SK-N-SH (cell line): ENCODE measurements around the gene SIPA1. TPM values are rescaled to one million over a fixed set of nuclear protein-coding genes. Genes with fewer than 3 reads are reported as not detected.

Source experiments
- CTCF ChIA-PET: fragments of 300-600, 350-600 bp; formaldehyde crosslinking; extraction: SDS; loops from one replicate; lab custom pipeline; 2021; lab: Yijun Ruan, JAX
- POLR2A ChIA-PET: fragments of 350-600 bp; sonication (Branson Sonifier 250); formaldehyde crosslinking; extraction: SDS; loops from one replicate; lab custom pipeline; 2020; ENCODE audit warnings: antibody characterized with exemption, inconsistent platforms; lab: Yijun Ruan, JAX
- DNase-seq: peaks from one replicate; pipeline ENCODE4 v3.0.0; 2012
- H2AFZ ChIP-seq: fragments of 200-600 bp; sonication (generic); 2 replicates; pipeline ENCODE4 v1.8.1; 2016; ENCODE audit warnings: antibody characterized with exemption, mild to moderate bottlenecking, low read depth
- H3F3A ChIP-seq: fragments of 200-600 bp; sonication (generic); replicated peaks from 2 replicates; pipeline ENCODE3; 2016; ENCODE audit warnings: antibody characterized with exemption, mild to moderate bottlenecking; ENCODE audit not compliant: insufficient read depth
- H3K27ac ChIP-seq, 2 experiments: fragments of 200-500 bp in 1 of 2; fragments of 200-600 bp in 1 of 2; sonication (Bioruptor generic) in 1 of 2; sonication (generic), shearing (Covaris generic) in 1 of 2; 2 replicates each; pipeline versions ENCODE4 v1.5.1 to v1.6.1; 2014 to 2016; ENCODE audit warnings: low read depth in 2 of 2, inconsistent platforms in 1 of 2, low read length in 1 of 2, mild to moderate bottlenecking in 1 of 2, mixed read lengths in 1 of 2
- H3K27me3 ChIP-seq: fragments of 200-600 bp; sonication (generic), shearing (Covaris generic); 2 replicates; pipeline ENCODE4 v1.6.1; 2016; ENCODE audit warnings: mixed run types; ENCODE audit not compliant: insufficient read depth
- H3K36me3 ChIP-seq, 2 experiments: fragments of 200-500 bp in 1 of 2; fragments of 200-600 bp in 1 of 2; sonication (Bioruptor generic) in 1 of 2; sonication (generic) in 1 of 2; replicated peaks in 1 of 2; 2 replicates each; pipeline versions ENCODE3 to v1.5.1; 2014 to 2016; ENCODE audit warnings: low read length in 1 of 2, mild to moderate bottlenecking in 1 of 2; ENCODE audit not compliant: insufficient read depth in 2 of 2, control insufficient read depth in 1 of 2
- H3K4me1 ChIP-seq, 2 experiments: fragments of 200-500 bp in 1 of 2; fragments of 200-600 bp in 1 of 2; sonication (Bioruptor generic) in 1 of 2; sonication (generic), shearing (Covaris generic) in 1 of 2; 2 replicates each; pipeline versions ENCODE4 v1.5.1 to v1.6.1; 2014 to 2016; ENCODE audit warnings: low read depth in 1 of 2, low read length in 1 of 2, mixed run types in 1 of 2; ENCODE audit not compliant: insufficient read depth in 2 of 2, control insufficient read depth in 1 of 2
- H3K4me2 ChIP-seq: fragments of 200-600 bp; sonication (generic), shearing (Covaris generic); 2 replicates; pipeline ENCODE4 v1.6.1; 2017; ENCODE audit warnings: mixed run types
- H3K4me3 ChIP-seq, 2 experiments: fragments of 200-500 bp in 1 of 2; fragments of 200-600 bp in 1 of 2; sonication (Bioruptor generic) in 1 of 2; sonication (generic), shearing (Covaris generic) in 1 of 2; 2 replicates each; pipeline versions ENCODE4 v1.5.1 to v1.8.1; 2014 to 2016; ENCODE audit warnings: low read depth in 2 of 2, inconsistent platforms in 1 of 2, low read length in 1 of 2, mild to moderate bottlenecking in 1 of 2, mixed read lengths in 1 of 2, moderate library complexity in 1 of 2
- H3K79me2 ChIP-seq: fragments of 200-600 bp; sonication (generic); 2 replicates; pipeline ENCODE4 v1.8.1; 2017; ENCODE audit warnings: mild to moderate bottlenecking; ENCODE audit not compliant: insufficient read depth
- H3K9ac ChIP-seq: fragments of 200-600 bp; sonication (generic); 2 replicates; pipeline ENCODE4 v1.6.1; 2017; ENCODE audit warnings: mixed run types
- H3K9me2 ChIP-seq: fragments of 200-600 bp; sonication (generic); 2 replicates; pipeline ENCODE4 v1.6.1; 2017; ENCODE audit warnings: mixed run types
- H3K9me3 ChIP-seq: fragments of 200-600 bp; sonication (generic); 2 replicates; pipeline ENCODE4 v1.6.1; 2017; ENCODE audit warnings: mixed run types, mild to moderate bottlenecking, moderate library complexity
- H4K20me1 ChIP-seq: fragments of 200-600 bp; sonication (generic); 2 replicates; pipeline ENCODE4 v1.6.1; 2017; ENCODE audit warnings: mild to moderate bottlenecking, mixed run types; ENCODE audit not compliant: insufficient read depth
- CHD2 ChIP-seq: fragments of 150-350 bp; IDR thresholded peaks from 2 replicates; pipeline ENCODE4 v1.6.1; 2018; ENCODE audit warnings: low read length; ENCODE audit not compliant: partially characterized antibody
- EZH2phosphoT487 ChIP-seq: fragments of 200-600 bp; sonication (generic); IDR thresholded peaks from 2 replicates; pipeline ENCODE4 v1.6.1; 2017; ENCODE audit warnings: low read depth, mixed run types, mild to moderate bottlenecking, antibody characterized with exemption, moderate library complexity, borderline replicate concordance
- FOXM1 ChIP-seq: IDR thresholded peaks from 2 replicates; pipeline ENCODE4 v1.4.0; 2012; ENCODE audit warnings: low read depth, mild to moderate bottlenecking
- GATA2 ChIP-seq: sonication (generic); formaldehyde crosslinking; IDR thresholded peaks from 2 replicates; pipeline ENCODE4 v1.5.0; 2020; ENCODE audit warnings: mild to moderate bottlenecking, missing genetic modification reagents
- MEF2A ChIP-seq: IDR thresholded peaks from 2 replicates; pipeline ENCODE4 v1.4.0; 2012; ENCODE audit warnings: low read depth, borderline replicate concordance
- POLR2AphosphoS5 ChIP-seq: IDR thresholded peaks from 2 replicates; pipeline ENCODE4 v1.6.1; 2012; ENCODE audit warnings: low read depth, low read length
- RCOR1 ChIP-seq: fragments of 150-350 bp; IDR thresholded peaks from 2 replicates; pipeline ENCODE4 v1.6.1; 2017; ENCODE audit warnings: antibody characterized with exemption, low read length
- RFX5 ChIP-seq: IDR thresholded peaks from 2 replicates; pipeline ENCODE4 v1.6.1; 2012; ENCODE audit warnings: mild to moderate bottlenecking, improper control_type of control experiment, low read length
- RXRA ChIP-seq: IDR thresholded peaks from 2 replicates; pipeline ENCODE4 v1.4.0; 2012; ENCODE audit warnings: low read depth, mild to moderate bottlenecking, borderline replicate concordance
- SMC3 ChIP-seq: IDR thresholded peaks from 2 replicates; pipeline ENCODE4 v1.6.1; 2012; ENCODE audit warnings: low read depth, low read length, improper control_type of control experiment
- TAF1 ChIP-seq: IDR thresholded peaks from 2 replicates; pipeline ENCODE4 v1.6.1; 2012; ENCODE audit warnings: low read depth, mild to moderate bottlenecking, low read length, moderate library complexity, borderline replicate concordance
- WGBS: methylation state at CpG from one replicate; pipeline ENCODE4 v1.1.6; 2017; ENCODE audit warnings: low lambda C conversion rate; 5-methylcytosine and 5-hydroxymethylcytosine counted together
- polyA plus RNA-seq, 3 experiments: library from polyadenylated mRNA; depleted of rRNA; stranded (reverse); fragments of >200 nt; gene quantifications; 2 replicates each; pipeline ENCODE4 v1.2.3, GENCODE V29; 2012
- TF ChIP-seq, protein P1 (sequence below): IDR thresholded peaks from 2 replicates; pipeline ENCODE4 v1.4.0; 2012; ENCODE audit warnings: low read depth, borderline replicate concordance
- TF ChIP-seq, protein P2 (sequence below): fragments of 200-600 bp; sonication (generic); IDR thresholded peaks from 2 replicates; pipeline ENCODE4 v1.6.1; 2017; ENCODE audit warnings: antibody characterized with exemption, mild to moderate bottlenecking, moderate library complexity
- TF ChIP-seq, protein P3 (sequence below): fragments of 150-350 bp; IDR thresholded peaks from 2 replicates; pipeline ENCODE4 v1.6.1; 2017; ENCODE audit warnings: antibody characterized with exemption, low read length, low read depth, borderline replicate concordance
- TF ChIP-seq, protein P4 (sequence below): IDR thresholded peaks from 2 replicates; pipeline ENCODE4 v1.4.0; 2012; ENCODE audit warnings: low read depth

Gene SIPA1
- polyA plus RNA-seq, 1 of the 3 experiments (the other 2 are of a cell fraction): 18.7 TPM

GRCh38 chr11:65657426-65657825 is 19.5 kb downstream of the SIPA1 start:
- Histone ChIP-seq H3K27ac (no peak overlapping the region), H3K4me2 (no peak overlapping the region), H3F3A (peaks cover 32% of the 10 kb centered on the region), H3K27me3 (no peaks in the 10 kb centered on the region), H3K79me2 (peaks cover 42% of the 10 kb centered on the region), H3K9me3 (no peaks in the 10 kb centered on the region), H3K9me2 (no peaks in the 10 kb centered on the region), H2AFZ (no peak overlapping the region), H3K36me3 (peaks cover 53 to 70% of the 10 kb centered on the region in 2 experiments), H3K4me3 (no peak overlapping the region), H4K20me1 (0 out of 2 replicates have a peak, but pooled peaks cover 7% of the 10 kb centered on the region), H3K4me1 (peaks cover 13 to 22% of the 10 kb centered on the region in 2 experiments), H3K9ac (no peak overlapping the region)
- CTCF ChIA-PET: interaction anchor here (1.0 to 1.9 kb wide), 3 partner anchors 19 to 54 kb away, joined by 3 to 5 read pairs (median 4); partner anchors contain the start of gene SIPA1
- DNase-seq: no peak
- POLR2A ChIA-PET: no interaction called here
- TF ChIP-seq, protein P1, sequence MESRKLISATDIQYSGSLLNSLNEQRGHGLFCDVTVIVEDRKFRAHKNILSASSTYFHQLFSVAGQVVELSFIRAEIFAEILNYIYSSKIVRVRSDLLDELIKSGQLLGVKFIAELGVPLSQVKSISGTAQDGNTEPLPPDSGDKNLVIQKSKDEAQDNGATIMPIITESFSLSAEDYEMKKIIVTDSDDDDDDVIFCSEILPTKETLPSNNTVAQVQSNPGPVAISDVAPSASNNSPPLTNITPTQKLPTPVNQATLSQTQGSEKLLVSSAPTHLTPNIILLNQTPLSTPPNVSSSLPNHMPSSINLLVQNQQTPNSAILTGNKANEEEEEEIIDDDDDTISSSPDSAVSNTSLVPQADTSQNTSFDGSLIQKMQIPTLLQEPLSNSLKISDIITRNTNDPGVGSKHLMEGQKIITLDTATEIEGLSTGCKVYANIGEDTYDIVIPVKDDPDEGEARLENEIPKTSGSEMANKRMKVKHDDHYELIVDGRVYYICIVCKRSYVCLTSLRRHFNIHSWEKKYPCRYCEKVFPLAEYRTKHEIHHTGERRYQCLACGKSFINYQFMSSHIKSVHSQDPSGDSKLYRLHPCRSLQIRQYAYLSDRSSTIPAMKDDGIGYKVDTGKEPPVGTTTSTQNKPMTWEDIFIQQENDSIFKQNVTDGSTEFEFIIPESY: no peak
- TF ChIP-seq, protein P2, sequence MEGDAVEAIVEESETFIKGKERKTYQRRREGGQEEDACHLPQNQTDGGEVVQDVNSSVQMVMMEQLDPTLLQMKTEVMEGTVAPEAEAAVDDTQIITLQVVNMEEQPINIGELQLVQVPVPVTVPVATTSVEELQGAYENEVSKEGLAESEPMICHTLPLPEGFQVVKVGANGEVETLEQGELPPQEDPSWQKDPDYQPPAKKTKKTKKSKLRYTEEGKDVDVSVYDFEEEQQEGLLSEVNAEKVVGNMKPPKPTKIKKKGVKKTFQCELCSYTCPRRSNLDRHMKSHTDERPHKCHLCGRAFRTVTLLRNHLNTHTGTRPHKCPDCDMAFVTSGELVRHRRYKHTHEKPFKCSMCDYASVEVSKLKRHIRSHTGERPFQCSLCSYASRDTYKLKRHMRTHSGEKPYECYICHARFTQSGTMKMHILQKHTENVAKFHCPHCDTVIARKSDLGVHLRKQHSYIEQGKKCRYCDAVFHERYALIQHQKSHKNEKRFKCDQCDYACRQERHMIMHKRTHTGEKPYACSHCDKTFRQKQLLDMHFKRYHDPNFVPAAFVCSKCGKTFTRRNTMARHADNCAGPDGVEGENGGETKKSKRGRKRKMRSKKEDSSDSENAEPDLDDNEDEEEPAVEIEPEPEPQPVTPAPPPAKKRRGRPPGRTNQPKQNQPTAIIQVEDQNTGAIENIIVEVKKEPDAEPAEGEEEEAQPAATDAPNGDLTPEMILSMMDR: no peak
- TF ChIP-seq, protein P3, sequence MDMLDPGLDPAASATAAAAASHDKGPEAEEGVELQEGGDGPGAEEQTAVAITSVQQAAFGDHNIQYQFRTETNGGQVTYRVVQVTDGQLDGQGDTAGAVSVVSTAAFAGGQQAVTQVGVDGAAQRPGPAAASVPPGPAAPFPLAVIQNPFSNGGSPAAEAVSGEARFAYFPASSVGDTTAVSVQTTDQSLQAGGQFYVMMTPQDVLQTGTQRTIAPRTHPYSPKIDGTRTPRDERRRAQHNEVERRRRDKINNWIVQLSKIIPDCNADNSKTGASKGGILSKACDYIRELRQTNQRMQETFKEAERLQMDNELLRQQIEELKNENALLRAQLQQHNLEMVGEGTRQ: no peak
- TF ChIP-seq, protein P4, sequence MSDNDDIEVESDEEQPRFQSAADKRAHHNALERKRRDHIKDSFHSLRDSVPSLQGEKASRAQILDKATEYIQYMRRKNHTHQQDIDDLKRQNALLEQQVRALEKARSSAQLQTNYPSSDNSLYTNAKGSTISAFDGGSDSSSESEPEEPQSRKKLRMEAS: no peak
- TF ChIP-seq RFX5: no peak
- no peak for TF ChIP-seq MEF2A
- TF ChIP-seq EZH2phosphoT487: no peak
- no peak for TF ChIP-seq RCOR1
- no peak for TF ChIP-seq RXRA
- TF ChIP-seq SMC3: no peak
- TF ChIP-seq CHD2: no peak
- TF ChIP-seq POLR2AphosphoS5: no peak
- TF ChIP-seq TAF1: no peak
- no peak for TF ChIP-seq FOXM1
- no peak for TF ChIP-seq GATA2 (CRISPR knock-in tag)
- 95% methylated on average over 7 of the region's 7 CpGs for WGBS
